NCI-H345 (cell line): ENCODE results near the gene AURKA.
"Not testable (repeated sequence)": the region's sequence is repeated elsewhere in the genome, so short reads cannot be mapped to it uniquely, and the experiment has no call there.

Experiments used
- DNase-seq: peaks from one replicate; lab custom pipeline; 2025; lab: John Stamatoyannopoulos, UW

Gene AURKA

DNA sequence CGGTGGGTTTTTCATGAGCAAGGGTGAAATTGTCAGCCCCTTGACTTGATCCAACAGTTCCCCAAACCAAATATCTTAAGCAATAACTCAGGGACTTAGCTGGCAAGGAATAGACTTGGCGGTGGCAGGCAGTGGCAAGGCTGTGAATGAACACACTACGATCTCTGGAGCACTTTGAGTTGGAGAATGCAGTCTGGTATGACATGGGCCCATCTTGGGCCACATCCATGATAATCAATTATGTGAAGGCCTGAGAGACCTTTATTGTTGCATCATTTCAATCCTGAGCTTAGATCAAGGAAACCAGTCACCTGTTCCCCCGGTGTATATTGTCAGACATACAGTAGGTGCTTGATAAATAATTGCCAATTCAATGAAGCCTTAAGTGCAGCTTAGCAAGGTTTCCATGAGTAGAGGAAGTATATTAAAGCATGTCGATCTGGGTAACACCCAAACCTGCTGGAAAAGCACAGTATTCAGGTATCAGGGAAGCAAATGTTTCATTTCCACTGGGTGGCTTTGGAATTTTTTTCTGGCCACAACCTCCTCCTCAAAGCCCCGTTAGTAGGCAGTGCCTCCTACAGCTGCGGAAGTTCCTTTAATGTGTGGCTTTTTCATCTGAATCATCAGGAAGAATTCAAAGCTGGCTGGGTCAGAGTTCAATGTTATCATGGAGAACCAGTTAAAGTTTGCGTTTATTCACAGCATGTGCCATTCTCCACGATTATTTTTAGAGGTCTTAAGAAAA is 30.2 kb upstream of the AURKA start:
- no peak for DNase-seq

GRCh38 chr20:56420940-56421688 is 29.1 kb upstream of the AURKA start:
- DNase-seq: no peak

DNA sequence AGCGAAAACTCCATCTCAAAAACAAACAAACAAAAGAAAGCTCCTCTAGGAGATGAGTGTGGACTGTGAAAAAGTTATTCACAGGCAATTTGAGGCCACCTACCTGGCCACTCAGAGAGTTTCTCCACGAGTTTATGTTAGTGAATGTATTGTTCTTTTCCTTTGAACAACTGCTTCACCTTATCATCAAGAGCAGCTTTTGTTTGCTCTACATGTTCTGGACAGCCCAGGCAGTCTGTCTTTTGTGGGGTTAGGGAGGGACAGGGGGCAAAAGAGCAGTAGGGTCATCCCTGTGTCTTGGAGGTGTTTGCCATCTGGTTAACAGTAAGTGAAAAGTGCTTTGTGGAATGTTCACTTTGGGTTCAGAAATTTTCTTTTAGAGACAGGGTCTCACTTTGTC is 28.0 kb upstream of the AURKA start:
- DNase-seq: no peak

DNA sequence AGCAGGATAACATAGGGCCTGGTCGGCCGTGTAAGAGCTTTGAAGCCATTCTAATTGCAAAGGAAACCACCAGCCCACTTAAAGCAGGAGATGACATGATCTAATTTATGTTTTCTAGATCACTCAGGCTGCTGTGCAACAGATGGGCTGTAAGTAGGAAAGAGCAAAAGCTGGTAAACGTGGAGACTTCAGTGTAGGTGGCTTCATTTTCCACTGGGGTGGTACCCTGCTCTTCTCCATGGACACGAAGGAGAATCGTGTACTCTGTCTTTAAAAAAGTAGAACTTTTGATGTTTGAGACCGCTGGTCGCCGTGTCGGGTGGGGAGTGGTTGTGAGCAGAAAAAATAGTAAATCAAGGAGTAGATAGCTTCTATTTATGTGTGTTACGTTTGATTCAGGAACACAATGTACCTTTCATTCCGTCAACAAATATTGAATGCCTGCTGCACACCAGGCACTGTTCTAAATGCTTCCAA is 26.4 kb upstream of the AURKA start:
- DNase-seq: no peak

- no peak for DNase-seq
Measured at GRCh38 chr20:56417911-56418310, 25.9 kb upstream of the AURKA start.

DNA sequence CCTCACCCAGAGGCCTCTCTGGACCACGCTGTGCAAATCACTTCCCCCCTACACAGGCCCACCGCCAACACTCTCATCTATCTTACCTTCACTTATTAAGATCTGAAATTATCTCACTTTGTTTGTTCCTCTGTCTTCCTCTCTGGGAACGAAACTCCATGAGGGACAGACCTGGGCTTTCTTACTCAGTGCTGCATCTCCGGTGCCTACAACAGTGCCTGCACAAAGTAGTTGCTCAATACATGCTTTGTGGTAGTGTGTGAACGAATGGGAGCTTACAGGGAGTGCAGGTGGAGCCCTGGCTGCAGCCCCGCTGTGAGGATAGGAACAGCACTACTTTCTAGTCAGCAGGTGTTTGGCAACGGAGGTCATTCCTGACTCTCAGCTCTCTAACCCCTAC is 25.4 kb upstream of the AURKA start:
- no peak for DNase-seq

DNA sequence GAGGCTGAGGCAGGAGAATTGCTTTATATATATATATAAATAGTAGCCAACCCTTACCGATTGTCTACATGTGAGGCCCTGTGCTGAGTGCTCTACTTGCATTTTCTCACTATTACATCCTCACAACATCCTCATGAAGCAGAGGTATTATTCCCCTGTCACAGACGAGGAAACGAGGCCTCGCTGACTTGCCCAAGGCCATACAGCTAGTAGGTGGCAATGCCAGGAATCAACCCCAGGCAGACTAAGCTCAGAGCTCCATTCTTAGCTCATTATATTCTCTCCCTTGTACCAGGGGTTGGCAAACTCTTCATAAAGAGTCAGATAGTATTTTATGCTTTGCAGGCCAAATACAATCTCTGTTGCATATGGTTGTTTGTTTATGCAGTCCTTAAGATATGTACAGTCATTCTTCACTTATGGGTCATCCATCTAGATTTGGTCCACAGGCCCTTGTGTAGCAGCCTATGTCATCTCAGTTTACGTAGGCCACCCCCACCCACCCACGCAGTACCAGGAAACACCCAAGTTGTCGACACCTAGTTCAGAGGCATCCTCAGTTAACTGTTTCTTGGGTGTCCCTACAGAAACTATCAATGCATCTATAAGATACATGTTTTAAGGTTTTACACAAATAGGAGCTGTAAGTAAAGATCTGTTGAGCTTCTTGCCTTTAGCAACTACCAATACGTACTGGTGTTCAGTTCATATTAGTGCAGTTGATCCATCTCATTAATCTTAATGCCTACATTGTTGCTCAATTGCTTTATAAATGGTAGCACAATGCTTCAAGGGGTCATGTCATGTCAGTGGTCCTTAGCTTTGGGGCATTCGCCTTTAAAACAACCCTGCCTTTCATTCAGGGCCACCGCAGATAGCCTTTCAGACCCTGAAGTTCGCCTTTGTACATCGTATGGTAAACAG is 23.1 kb upstream of the AURKA start:
- DNase-seq: no peak

DNA sequence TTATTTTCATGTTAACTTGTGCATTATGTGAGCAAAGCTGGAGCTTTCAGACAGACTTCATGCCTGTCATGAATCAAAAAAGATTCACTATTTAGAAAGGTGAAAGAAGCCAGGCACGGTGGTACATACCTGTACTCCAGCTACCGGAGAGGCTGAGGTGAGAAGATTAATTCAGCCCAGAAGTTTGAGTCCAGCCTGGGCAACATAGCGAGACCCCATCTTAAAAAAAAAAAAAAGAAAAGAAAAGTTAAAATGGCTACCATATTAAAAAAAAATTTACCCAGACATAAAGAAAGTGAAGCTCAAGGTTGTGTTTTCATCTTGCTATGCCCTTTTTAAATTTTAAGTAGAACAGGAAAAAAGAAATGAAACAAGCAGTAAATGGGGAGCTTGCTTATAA is 20.9 kb upstream of the AURKA start:
- no peak for DNase-seq

DNA sequence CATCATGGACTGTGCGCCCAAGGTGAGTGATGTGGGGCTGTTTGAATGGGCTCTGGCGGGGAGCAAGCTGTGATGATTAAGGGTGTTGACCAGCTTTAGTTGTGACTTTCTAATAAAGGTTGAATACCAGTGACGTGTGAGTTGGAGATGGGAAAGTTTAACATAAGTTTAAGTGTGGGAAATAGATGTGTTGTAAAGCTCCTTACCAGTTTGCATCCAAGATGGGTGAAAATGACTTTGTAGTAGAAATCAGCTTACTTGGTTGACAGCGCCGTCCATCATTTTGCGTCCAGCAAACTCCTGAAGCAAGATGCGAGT is 20.4 kb upstream of the AURKA start:
- DNase-seq: no peak

GRCh38 chr20:56411759-56412472 is 19.9 kb upstream of the AURKA start, which contains the start of gene CASS4:
Gene CASS4 (plus strand): TSS chr20:56412260. CDS start chr20:56412459, 199 bp downstream.
- no peak for DNase-seq

- not testable (repeated sequence) for DNase-seq
Measured at GRCh38 chr20:56411287-56411686, 19.3 kb upstream of the AURKA start.

- no peak for DNase-seq
Measured at GRCh38 chr20:56409956-56410355, 17.9 kb upstream of the AURKA start.

DNA sequence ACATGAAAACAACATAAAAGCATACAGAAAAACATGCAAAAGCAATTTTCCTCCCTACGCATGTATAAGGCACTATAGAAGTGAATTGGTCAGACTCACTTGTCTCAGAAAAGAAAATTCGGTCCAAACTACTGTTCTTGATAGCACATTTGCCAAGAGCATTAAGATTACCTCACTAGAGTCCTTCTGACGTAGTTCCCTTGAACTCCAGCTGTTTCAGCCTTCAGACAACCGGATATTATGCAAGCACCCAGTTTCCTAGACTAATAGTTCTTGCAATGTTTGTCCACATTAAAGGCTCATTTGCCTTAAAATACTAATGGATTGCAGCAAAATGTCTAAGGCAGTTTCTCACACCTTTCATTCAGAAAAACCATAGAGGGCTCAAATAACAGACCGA is 17.5 kb upstream of the AURKA start:
- no peak for DNase-seq

DNA sequence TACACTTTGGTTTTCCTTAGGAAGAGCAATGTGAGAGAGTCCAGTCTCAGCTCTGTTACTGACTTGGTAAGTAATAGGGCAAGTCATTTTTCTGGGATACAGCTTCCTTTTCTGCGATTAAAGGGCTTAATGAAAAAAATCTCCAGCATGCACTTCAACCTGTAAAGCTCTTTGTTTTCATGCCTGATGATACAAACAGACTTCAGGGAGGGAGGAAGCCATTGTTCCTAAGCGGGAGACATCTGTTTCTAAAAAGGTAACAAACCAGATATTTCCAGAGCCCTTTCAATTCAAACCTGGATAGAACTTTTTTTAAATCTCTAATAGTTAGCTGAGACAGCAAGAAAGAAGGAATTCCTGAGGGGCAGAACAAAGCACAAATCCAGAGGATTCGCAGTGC is 14.9 kb upstream of the AURKA start:
- no peak for DNase-seq

- not testable (repeated sequence) for DNase-seq
Measured at GRCh38 chr20:56405356-56405755, 13.3 kb upstream of the AURKA start.

- DNase-seq: no peak
Measured at GRCh38 chr20:56403465-56403864, 11.4 kb upstream of the AURKA start.

DNA sequence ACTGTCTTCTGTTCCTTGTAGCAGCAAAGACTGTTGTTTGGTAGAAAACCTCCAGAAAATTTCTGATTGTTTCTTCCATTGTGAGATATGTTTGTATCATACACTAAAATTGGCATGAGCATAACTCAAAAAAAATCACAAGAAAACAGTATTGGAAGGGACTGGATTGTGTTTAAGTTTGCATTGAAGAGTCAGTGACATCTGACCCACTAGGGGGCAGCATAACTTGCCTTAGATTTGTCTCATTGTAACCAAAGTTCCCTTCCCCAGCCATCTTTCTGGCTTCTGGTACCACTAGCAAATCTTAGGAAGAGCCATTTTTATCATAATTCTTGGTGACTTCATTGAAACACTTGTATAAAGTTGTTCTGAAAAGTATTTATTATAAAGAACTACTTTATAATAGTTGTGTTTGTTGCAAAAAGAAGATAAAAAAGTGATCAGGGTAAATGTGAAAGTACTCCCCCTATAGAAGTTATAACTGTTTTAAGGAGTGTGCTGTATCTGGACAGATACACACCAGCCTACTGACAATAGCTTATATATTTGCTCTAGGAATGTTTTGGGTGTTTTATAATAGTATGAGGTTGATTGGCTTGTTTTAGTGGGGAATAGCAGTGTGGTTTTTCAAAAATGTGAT is 8.1 kb upstream of the AURKA start:
- DNase-seq: peak; percentile 55

DNA sequence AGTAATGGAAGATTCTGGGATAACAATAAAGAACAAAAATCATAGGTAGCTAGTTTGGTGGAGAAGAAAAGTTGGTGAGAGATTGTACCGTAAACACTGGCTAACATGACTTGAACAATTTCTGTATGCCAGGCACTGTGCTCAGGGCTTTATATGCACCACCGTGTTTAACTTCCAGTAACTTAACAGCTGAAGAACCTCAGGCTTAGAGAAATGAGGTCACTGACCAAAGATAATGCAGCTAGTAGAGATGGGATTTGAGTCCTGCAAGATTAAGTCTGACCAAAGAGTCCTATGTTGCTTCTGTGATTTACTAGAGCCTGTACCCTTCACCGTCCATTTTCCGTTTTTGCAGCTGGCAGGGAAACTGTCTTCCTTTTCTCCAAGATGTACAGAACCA is 3.2 kb upstream of the AURKA start:
- DNase-seq: no peak

DNA sequence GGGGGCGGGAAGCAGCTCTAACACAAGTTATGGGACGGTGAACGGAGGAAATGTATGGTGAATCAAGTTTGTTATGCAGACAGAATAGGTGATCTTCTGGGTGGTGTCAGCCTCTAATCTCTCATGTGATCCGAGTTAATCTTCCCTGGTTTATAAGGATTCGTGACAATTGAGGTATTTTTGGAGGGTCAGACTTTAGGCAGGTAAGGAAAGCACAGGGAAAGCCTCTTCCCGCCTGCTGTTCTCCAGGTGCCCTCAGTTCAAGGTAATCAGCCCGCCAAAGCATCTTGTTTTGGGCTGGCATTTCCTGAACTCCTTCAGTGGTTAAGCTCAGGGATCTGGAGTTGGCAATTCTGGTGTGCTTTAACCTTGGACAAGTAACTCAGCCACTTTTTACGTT is 1.6 kb upstream of the AURKA start:
- DNase-seq: no peak

GRCh38 chr20:56392881-56393482 is 967 bp upstream of the AURKA start:
- peak; percentile 20 for DNase-seq

GRCh38 chr20:56391596-56392131 is 351 bp downstream of the AURKA start:
- no peak for DNase-seq
